HEK293 (cell line): ENCODE data around the gene FOXI2.

ENCODE experiments used
- CTCF ChIA-PET: fragments of 350-600 bp; formaldehyde crosslinking; extraction: SDS; loops from one replicate; lab custom pipeline; 2021; ENCODE audit warnings: antibody characterized with exemption; lab: Yijun Ruan, JAX
- POLR2A ChIA-PET: fragments of 300-600 bp; formaldehyde crosslinking; extraction: SDS; loops from one replicate; lab custom pipeline; 2020; ENCODE audit warnings: antibody characterized with exemption, inconsistent platforms; lab: Yijun Ruan, JAX
- H3K27ac ChIP-seq: fragments of 200-500 bp; sonication (Bioruptor generic); 2 replicates; pipeline ENCODE4 v1.5.1; 2014; ENCODE audit warnings: low read depth, low read length, control low read depth, inconsistent platforms; ENCODE audit errors: extremely low read depth
- H3K36me3 ChIP-seq, 2 experiments: fragments of 200-500 bp in 1 of 2; sonication (Bioruptor generic) in 1 of 2; 1 replicate in 1 of 2; 2 replicates in 1 of 2; pipeline ENCODE4 v1.5.1; 2014 to 2017; ENCODE audit warnings: inconsistent platforms in 2 of 2, low read length in 2 of 2; ENCODE audit not compliant: control insufficient read depth in 2 of 2, insufficient read depth in 1 of 2
- H3K4me1 ChIP-seq: fragments of 200-500 bp; sonication (Bioruptor generic); 2 replicates; pipeline ENCODE4 v1.5.1; 2014; ENCODE audit warnings: mild to moderate bottlenecking, low read length, inconsistent platforms; ENCODE audit not compliant: control insufficient read depth, insufficient read depth
- H3K4me3 ChIP-seq: 2 replicates; pipeline ENCODE4 v1.5.1; 2011; ENCODE audit warnings: low read depth, mild to moderate bottlenecking, control low read depth, low read length, moderate library complexity
- H3K9me3 ChIP-seq: fragments of 200-500 bp; sonication (Bioruptor generic); 2 replicates; pipeline ENCODE4 v1.5.1; 2014; ENCODE audit warnings: low read depth, low read length, inconsistent platforms; ENCODE audit not compliant: control insufficient read depth, insufficient read depth
- BCL11B ChIP-seq: fragments of 450-650 bp; formaldehyde crosslinking; IDR thresholded peaks from 2 replicates; pipeline ENCODE4 v1.5.1; 2016; ENCODE audit warnings: low read depth, missing biosample characterization, missing genetic modification characterization
- GFI1B ChIP-seq: fragments of 450-650 bp; formaldehyde crosslinking; IDR thresholded peaks from 2 replicates; pipeline ENCODE4 v1.5.1; 2016; ENCODE audit warnings: missing biosample characterization, missing genetic modification characterization
- HOXC10 ChIP-seq: sonication (generic); formaldehyde crosslinking; IDR thresholded peaks from 2 replicates; pipeline ENCODE4 v1.8.1; 2023; ENCODE audit warnings: mild to moderate bottlenecking, missing genetic modification reagents
- KLF9 ChIP-seq: fragments of 450-650 bp; formaldehyde crosslinking; IDR thresholded peaks from 2 replicates; pipeline ENCODE4 v1.5.1; 2016; ENCODE audit warnings: missing biosample characterization, missing genetic modification characterization, low read depth
- OVOL3 ChIP-seq: fragments of 450-650 bp; formaldehyde crosslinking; IDR thresholded peaks from 2 replicates; pipeline ENCODE4 v1.5.1; 2016; ENCODE audit warnings: missing biosample characterization, missing genetic modification characterization
- REST ChIP-seq: fragments of 450-650 bp; formaldehyde crosslinking; IDR thresholded peaks from 2 replicates; pipeline ENCODE4 v1.5.1; 2016; ENCODE audit warnings: missing biosample characterization, missing genetic modification characterization
- ZBTB48 ChIP-seq: fragments of 450-650 bp; formaldehyde crosslinking; IDR thresholded peaks from 2 replicates; pipeline ENCODE4 v1.5.1; 2016; ENCODE audit warnings: missing biosample characterization, missing genetic modification characterization
- ZBTB49 ChIP-seq: fragments of 450-650 bp; formaldehyde crosslinking; IDR thresholded peaks from 2 replicates; pipeline ENCODE4 v1.5.1; 2016; ENCODE audit warnings: missing biosample characterization, missing genetic modification characterization, low read depth
- ZFP41 ChIP-seq: fragments of 450-650 bp; formaldehyde crosslinking; IDR thresholded peaks from 2 replicates; pipeline ENCODE4 v1.5.1; 2016; ENCODE audit warnings: missing biosample characterization, missing genetic modification characterization, borderline replicate concordance
- ZNF184 ChIP-seq: fragments of 450-650 bp; IDR thresholded peaks from 2 replicates; pipeline ENCODE4 v1.5.1; 2018; ENCODE audit warnings: missing biosample characterization, mild to moderate bottlenecking, missing genetic modification characterization
- ZNF23 ChIP-seq: fragments of 450-650 bp; formaldehyde crosslinking; IDR thresholded peaks from 2 replicates; pipeline ENCODE4 v1.5.1; 2016; ENCODE audit warnings: missing biosample characterization, missing genetic modification characterization, borderline replicate concordance
- ZNF239 ChIP-seq: fragments of 450-650 bp; formaldehyde crosslinking; IDR thresholded peaks from 2 replicates; pipeline ENCODE4 v1.5.1; 2016; ENCODE audit warnings: missing biosample characterization, missing genetic modification characterization
- ZNF398 ChIP-seq: fragments of 450-650 bp; formaldehyde crosslinking; IDR thresholded peaks from 2 replicates; pipeline ENCODE4 v1.5.1; 2017; ENCODE audit warnings: missing biosample characterization, missing genetic modification characterization
- ZNF416 ChIP-seq: fragments of 450-650 bp; formaldehyde crosslinking; IDR thresholded peaks from 2 replicates; pipeline ENCODE4 v1.5.1; 2016; ENCODE audit warnings: missing biosample characterization, missing genetic modification characterization
- ZNF423 ChIP-seq: fragments of 450-650 bp; formaldehyde crosslinking; IDR thresholded peaks from 2 replicates; pipeline ENCODE4 v1.5.1; 2016; ENCODE audit warnings: missing biosample characterization, missing genetic modification characterization
- ZNF510 ChIP-seq: fragments of 450-650 bp; formaldehyde crosslinking; IDR thresholded peaks from 2 replicates; pipeline ENCODE4 v1.5.1; 2018; ENCODE audit warnings: mild to moderate bottlenecking, missing genetic modification characterization, missing biosample characterization; ENCODE audit not compliant: insufficient replicate concordance
- ZNF513 ChIP-seq: fragments of 450-650 bp; IDR thresholded peaks from 2 replicates; pipeline ENCODE4 v1.5.1; 2018; ENCODE audit warnings: missing biosample characterization, missing genetic modification characterization
- ZNF580 ChIP-seq: fragments of 450-650 bp; formaldehyde crosslinking; IDR thresholded peaks from 2 replicates; pipeline ENCODE4 v1.5.1; 2016; ENCODE audit warnings: missing biosample characterization, missing genetic modification characterization
- ZNF776 ChIP-seq: fragments of 450-650 bp; formaldehyde crosslinking; IDR thresholded peaks from 2 replicates; pipeline ENCODE4 v1.5.0; 2017; ENCODE audit warnings: missing biosample characterization, missing genetic modification characterization, borderline replicate concordance
- ZNF785 ChIP-seq: fragments of 450-650 bp; formaldehyde crosslinking; IDR thresholded peaks from 2 replicates; pipeline ENCODE4 v1.5.1; 2016; ENCODE audit warnings: missing biosample characterization, missing genetic modification characterization

FOXI2 gene

GRCh38 chr10:127698886-127699285 lies 38.1 kb upstream of the FOXI2 start:
- H3K4me3 ChIP-seq: no peak overlapping the region
- CTCF ChIA-PET: no interaction called here
- no peak for TF ChIP-seq ZNF785 (tag by site-specific recombination)
- no peak for TF ChIP-seq ZNF184 (tag by site-specific recombination)
- no peak for TF ChIP-seq ZFP41 (tag by site-specific recombination)
- TF ChIP-seq KLF9 (tag by site-specific recombination): no peak
- no peak for TF ChIP-seq ZNF776 (tag by site-specific recombination)
- TF ChIP-seq HOXC10 (CRISPR knock-in tag): no peak
- no peak for TF ChIP-seq REST (tag by site-specific recombination)
- TF ChIP-seq ZNF423 (tag by site-specific recombination): no peak
- TF ChIP-seq, all 188 proteins: peak for 0
- POLR2A ChIA-PET: no interaction called here
- no peak overlapping the region for H3K27ac ChIP-seq
- H3K36me3 ChIP-seq: no peaks in the 10 kb centered on the region
- H3K9me3 ChIP-seq: no peaks in the 10 kb centered on the region
- H3K4me1 ChIP-seq: no peaks in the 10 kb centered on the region

GRCh38 chr10:127699311-127699710 lies 37.7 kb upstream of the FOXI2 start:
- Histone ChIP-seq H3K36me3 (no peaks in the 10 kb centered on the region), H3K27ac (no peak overlapping the region), H3K4me1 (no peaks in the 10 kb centered on the region), H3K9me3 (no peaks in the 10 kb centered on the region), H3K4me3 (no peak overlapping the region)
- no peak for TF ChIP-seq GFI1B (tag by site-specific recombination)
- no peak for TF ChIP-seq ZNF184 (tag by site-specific recombination)
- TF ChIP-seq ZNF398 (tag by site-specific recombination): no peak
- no peak for TF ChIP-seq ZNF580 (tag by site-specific recombination)
- TF ChIP-seq OVOL3: no peak
- no peak for TF ChIP-seq ZNF513 (tag by site-specific recombination)
- TF ChIP-seq ZBTB49: no peak
- TF ChIP-seq BCL11B (tag by site-specific recombination): no peak
- no peak for TF ChIP-seq ZFP41 (tag by site-specific recombination)
- no peak for TF ChIP-seq ZNF510 (tag by site-specific recombination)
- TF ChIP-seq ZBTB48 (tag by site-specific recombination): no peak
- no peak for TF ChIP-seq ZNF23 (tag by site-specific recombination)
- no peak for TF ChIP-seq ZNF416 (tag by site-specific recombination)
- TF ChIP-seq ZNF239 (tag by site-specific recombination): no peak
- ChIA-PET POLR2A (interaction anchor here (0.6 kb wide), 1 partner anchor 587 kb away, joined by 3 read pairs; no protein-coding TSS in a partner anchor), CTCF (no interaction called here)
